GM12801 (cell line): ENCODE measurements around the gene HIPK2.

Experiments used
- TF ChIP-seq, protein P1 (sequence below): IDR thresholded peaks from one replicate; pipeline ENCODE4 v1.5.1; 2011; ENCODE audit warnings: control low read depth; ENCODE audit not compliant: insufficient read length; ENCODE audit errors: extremely low read depth

The HIPK2 gene

DNA sequence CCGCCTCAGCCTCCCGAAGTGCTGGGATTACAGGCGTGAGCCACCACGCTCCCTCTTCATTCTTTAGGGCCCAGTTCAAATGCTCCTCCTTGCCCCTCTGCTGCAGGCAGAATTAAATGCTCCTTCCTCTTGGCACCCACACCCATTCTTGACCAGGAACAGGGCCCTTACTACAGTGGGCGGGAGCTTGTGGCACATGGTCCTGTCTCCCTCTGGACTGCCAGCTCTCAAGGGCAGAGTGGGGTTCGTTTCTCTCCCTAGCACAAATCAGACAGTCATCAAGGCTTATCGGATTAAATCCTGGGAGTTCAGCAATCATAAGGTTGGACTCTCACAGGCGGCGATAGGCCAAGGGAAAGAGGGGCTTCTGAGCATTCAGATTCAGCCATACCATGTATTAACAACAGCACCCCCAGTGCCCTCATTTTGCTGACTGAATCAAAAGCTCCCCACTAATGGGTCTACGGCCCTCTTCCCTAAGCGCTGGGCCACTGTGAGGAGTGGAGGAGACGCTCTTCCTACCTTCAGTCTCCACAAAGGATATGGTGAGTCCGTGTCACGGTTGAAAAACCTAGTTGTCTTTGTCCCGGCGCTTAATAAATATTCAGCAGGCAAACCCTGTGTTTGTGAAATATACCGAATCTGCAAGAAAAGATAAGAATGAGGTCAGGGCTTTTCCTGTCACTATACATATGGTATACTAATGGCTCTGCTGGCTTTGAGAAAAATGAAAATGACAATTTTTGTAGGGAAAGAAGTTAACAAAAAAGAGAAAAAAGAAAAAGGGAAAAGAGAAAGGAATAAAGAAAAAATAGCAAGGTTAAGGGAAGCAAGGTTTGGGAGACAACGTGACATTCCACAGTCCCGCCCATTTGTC lies 146.9 kb downstream of the HIPK2 start:
- TF ChIP-seq, protein P1, sequence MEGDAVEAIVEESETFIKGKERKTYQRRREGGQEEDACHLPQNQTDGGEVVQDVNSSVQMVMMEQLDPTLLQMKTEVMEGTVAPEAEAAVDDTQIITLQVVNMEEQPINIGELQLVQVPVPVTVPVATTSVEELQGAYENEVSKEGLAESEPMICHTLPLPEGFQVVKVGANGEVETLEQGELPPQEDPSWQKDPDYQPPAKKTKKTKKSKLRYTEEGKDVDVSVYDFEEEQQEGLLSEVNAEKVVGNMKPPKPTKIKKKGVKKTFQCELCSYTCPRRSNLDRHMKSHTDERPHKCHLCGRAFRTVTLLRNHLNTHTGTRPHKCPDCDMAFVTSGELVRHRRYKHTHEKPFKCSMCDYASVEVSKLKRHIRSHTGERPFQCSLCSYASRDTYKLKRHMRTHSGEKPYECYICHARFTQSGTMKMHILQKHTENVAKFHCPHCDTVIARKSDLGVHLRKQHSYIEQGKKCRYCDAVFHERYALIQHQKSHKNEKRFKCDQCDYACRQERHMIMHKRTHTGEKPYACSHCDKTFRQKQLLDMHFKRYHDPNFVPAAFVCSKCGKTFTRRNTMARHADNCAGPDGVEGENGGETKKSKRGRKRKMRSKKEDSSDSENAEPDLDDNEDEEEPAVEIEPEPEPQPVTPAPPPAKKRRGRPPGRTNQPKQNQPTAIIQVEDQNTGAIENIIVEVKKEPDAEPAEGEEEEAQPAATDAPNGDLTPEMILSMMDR = no peak

GRCh38 chr7:139629392-139630082 lies 148.3 kb downstream of the HIPK2 start:
- TF ChIP-seq, protein P1 = no peak

GRCh38 chr7:139627831-139628230 lies 150.0 kb downstream of the HIPK2 start:
- TF ChIP-seq, protein P1 = no peak

GRCh38 chr7:139626817-139627216 lies 151.0 kb downstream of the HIPK2 start:
- TF ChIP-seq, protein P1 = no peak

GRCh38 chr7:139623518-139623917 lies 154.3 kb downstream of the HIPK2 start:
- TF ChIP-seq, protein P1 = no peak

GRCh38 chr7:139620676-139621344 lies 157.0 kb downstream of the HIPK2 start:
- TF ChIP-seq, protein P1 = no peak

DNA sequence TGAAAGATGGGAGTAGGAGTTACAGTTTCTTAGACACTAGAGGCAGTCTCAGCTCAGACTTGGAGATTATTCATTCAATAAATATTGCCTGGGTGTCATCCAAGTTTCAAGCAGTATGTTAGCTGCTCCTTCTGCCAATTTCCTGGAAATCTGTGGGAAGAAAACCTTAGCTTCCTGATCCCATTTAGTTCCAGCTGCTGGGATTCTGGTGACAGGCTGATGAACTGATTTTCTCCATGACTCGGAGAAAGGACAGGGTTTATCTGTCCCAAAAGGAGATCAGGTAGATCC lies 158.5 kb downstream of the HIPK2 start:
- TF ChIP-seq, protein P1 = no peak
